GM23338 (cell line): Measurements from ENCODE around the gene SNX30. TPM values are rescaled to one million over a fixed set of nuclear protein-coding genes. Genes with fewer than 3 reads are reported as not detected.

Experiments used
- ATAC-seq: fragments of 200-7000 bp; cut with Tn5 transposase; 3 replicates; pipeline ENCODE4 v1.9.1; 2020
- DNase-seq: peaks from one replicate; pipeline ENCODE4 v3.0.0-alpha.2; 2015; ENCODE audit warnings: low spot score
- H2AFZ ChIP-seq: fragments of 200-600 bp; sonication (generic); 2 replicates; pipeline ENCODE4 v1.8.0; 2016; ENCODE audit warnings: antibody characterized with exemption, mild to moderate bottlenecking, moderate library complexity
- H3F3A ChIP-seq: fragments of 200-600 bp; sonication (generic); replicated peaks from 2 replicates; pipeline ENCODE4 v1.8.0; 2017; ENCODE audit warnings: antibody characterized with exemption, mixed run types, low read depth
- H3K27ac ChIP-seq: fragments of 200-600 bp; sonication (generic); 2 replicates; pipeline ENCODE4 v1.6.1; 2016; ENCODE audit warnings: low read depth
- H3K27me3 ChIP-seq: fragments of 200-600 bp; sonication (generic); 2 replicates; pipeline ENCODE4 v1.8.0; 2016; ENCODE audit warnings: mild to moderate bottlenecking, mixed run types, moderate library complexity; ENCODE audit not compliant: insufficient read depth
- H3K36me3 ChIP-seq: fragments of 200-600 bp; sonication (generic); 2 replicates; pipeline ENCODE4 v1.8.0; 2016; ENCODE audit warnings: mild to moderate bottlenecking; ENCODE audit not compliant: insufficient read depth
- H3K4me1 ChIP-seq: fragments of 200-600 bp; sonication (generic); 2 replicates; pipeline ENCODE4 v1.8.0; 2016; ENCODE audit warnings: mild to moderate bottlenecking, moderate library complexity; ENCODE audit not compliant: insufficient read depth
- H3K4me2 ChIP-seq: fragments of 200-600 bp; sonication (generic); 2 replicates; pipeline ENCODE4 v1.7.1; 2017; ENCODE audit warnings: mixed run types
- H3K4me3 ChIP-seq: fragments of 200-600 bp; sonication (generic); 2 replicates; pipeline ENCODE4 v1.6.1; 2016; ENCODE audit warnings: mixed run types
- H3K79me2 ChIP-seq: fragments of 200-600 bp; sonication (generic); replicated peaks from 2 replicates; pipeline ENCODE4 v1.8.0; 2017; ENCODE audit warnings: mild to moderate bottlenecking; ENCODE audit not compliant: insufficient read depth
- H3K9me2 ChIP-seq: fragments of 200-600 bp; sonication (generic); 2 replicates; pipeline ENCODE4 v1.8.0; 2017; ENCODE audit not compliant: insufficient read depth
- H4K20me1 ChIP-seq: fragments of 200-600 bp; sonication (generic); replicated peaks from 2 replicates; pipeline ENCODE4 v1.8.0; 2017; ENCODE audit warnings: mild to moderate bottlenecking; ENCODE audit not compliant: insufficient read depth
- H3K27ac Mint-ChIP-seq: 2 replicates; pipeline ENCODE4 v1.8.0; 2020; ENCODE audit warnings: inconsistent platforms, mild to moderate bottlenecking, moderate library complexity, mixed read lengths
- H3K27me3 Mint-ChIP-seq: 3 replicates; pipeline ENCODE4 v1.8.0; 2022; ENCODE audit warnings: low read depth, mild to moderate bottlenecking, moderate library complexity, mixed read lengths, inconsistent platforms; ENCODE audit not compliant: insufficient read depth, poor library complexity
- H3K36me3 Mint-ChIP-seq: 3 replicates; pipeline ENCODE4 v1.8.0; 2021; ENCODE audit warnings: low read depth, mild to moderate bottlenecking, inconsistent platforms, moderate library complexity, mixed read lengths
- H3K4me1 Mint-ChIP-seq: 3 replicates; pipeline ENCODE4 v1.8.0; 2020; ENCODE audit warnings: mild to moderate bottlenecking, inconsistent platforms, mixed read lengths
- H3K4me3 Mint-ChIP-seq: 3 replicates; pipeline ENCODE4 v1.8.0; 2021; ENCODE audit warnings: moderate library complexity, mild to moderate bottlenecking, inconsistent platforms, mixed read lengths
- H3K9me3 Mint-ChIP-seq: 3 replicates; pipeline ENCODE4 v1.8.0; 2020; ENCODE audit warnings: moderate library complexity, mild to moderate bottlenecking, inconsistent platforms, mixed read lengths
- CREB1 ChIP-seq: fragments of 250-450 bp; sonication (Bioruptor Pico); IDR thresholded peaks from 2 replicates; pipeline ENCODE4 v1.5.0; 2020; ENCODE audit warnings: low read depth, mild to moderate bottlenecking, moderate library complexity
- CTCF ChIP-seq, 2 experiments: fragments of 200-600 bp in 1 of 2; sonication (generic) in 1 of 2; conservative IDR thresholded peaks; 2 replicates each; pipeline versions ENCODE4 v1.5.1 to v1.6.1; 2016 to 2017; ENCODE audit warnings: antibody characterized with exemption in 2 of 2, low read depth in 2 of 2, mild to moderate bottlenecking in 2 of 2, moderate library complexity in 1 of 2
- ETS1 ChIP-seq: IDR thresholded peaks from 2 replicates; pipeline ENCODE4 v1.6.1; 2016; ENCODE audit warnings: antibody characterized with exemption
- EZH2 ChIP-seq: fragments of 200-600 bp; sonication (generic); IDR thresholded peaks from one replicate; pipeline ENCODE4 v1.8.0; 2017; ENCODE audit warnings: antibody characterized with exemption, mild to moderate bottlenecking, low read depth; ENCODE audit not compliant: unreplicated experiment
- EZH2phosphoT487 ChIP-seq: fragments of 200-600 bp; sonication (generic); IDR thresholded peaks from one replicate; pipeline ENCODE4 v1.8.1; 2018; ENCODE audit warnings: antibody characterized with exemption; ENCODE audit not compliant: unreplicated experiment
- JUNB ChIP-seq: IDR thresholded peaks from one replicate; pipeline ENCODE4 v1.6.1; 2016; ENCODE audit warnings: antibody characterized with exemption; ENCODE audit not compliant: unreplicated experiment
- NANOG ChIP-seq: IDR thresholded peaks from 2 replicates; pipeline ENCODE4 v1.6.1; 2016; ENCODE audit warnings: antibody characterized with exemption, borderline replicate concordance
- POLR2AphosphoS5 ChIP-seq: IDR thresholded peaks from 2 replicates; pipeline ENCODE4 v1.6.1; 2016; ENCODE audit warnings: antibody characterized with exemption, low read depth
- REST ChIP-seq: IDR thresholded peaks from one replicate; pipeline ENCODE4 v1.6.1; 2018; ENCODE audit warnings: antibody characterized with exemption; ENCODE audit not compliant: unreplicated experiment
- STAT1 ChIP-seq: IDR thresholded peaks from one replicate; pipeline ENCODE4 v1.6.1; 2016; ENCODE audit warnings: antibody characterized with exemption; ENCODE audit not compliant: unreplicated experiment
- ZNF114 ChIP-seq: fragments of 250-450 bp; sonication (Bioruptor Pico); IDR thresholded peaks from 2 replicates; pipeline ENCODE4 v1.5.0; 2020; ENCODE audit warnings: mild to moderate bottlenecking, moderate library complexity
- ZNF331 ChIP-seq: fragments of 250-450 bp; sonication (Bioruptor Pico); IDR thresholded peaks from 2 replicates; pipeline ENCODE4 v1.5.0; 2020; ENCODE audit warnings: low read depth, mild to moderate bottlenecking, moderate library complexity
- ZNF462 ChIP-seq: fragments of 250-450 bp; sonication (Bioruptor Pico); IDR thresholded peaks from 2 replicates; pipeline ENCODE4 v1.5.0; 2020; ENCODE audit warnings: mild to moderate bottlenecking, moderate library complexity
- polyA plus RNA-seq: library from polyadenylated mRNA; unstranded; fragments of >200 nt; fragmentation: Nextera tagmentation; extraction: Ambion mirVana; gene quantifications from 2 replicates; pipeline ENCODE4 v1.2.1, GENCODE V29; 2016
- total RNA-seq: library from RNA; depleted of rRNA; stranded (reverse); fragments of >200 nt; shearing (Covaris generic); gene quantifications from 2 replicates; pipeline ENCODE4 v1.2.3, GENCODE V29; 2014

SNX30 gene
- total and polyA plus RNA-seq, 2 experiments from 2014 or later: 2.1 to 17.8 TPM

- Mint-ChIP-seq H3K4me1 (peaks cover 12% of the 10 kb centered on the region), H3K27me3 (peaks cover 2% of the 10 kb centered on the region), H3K36me3 (no peaks in the 10 kb centered on the region; the same call in 2 of the 3 replicates), H3K27ac (no peak overlapping the region), H3K4me3 (no peak overlapping the region), H3K9me3 (peaks cover 7% of the 10 kb centered on the region; the same call in 2 of the 3 replicates)
- Histone ChIP-seq H3K4me2 (no peak overlapping the region), H3K4me1 (no peaks in the 10 kb centered on the region), H3K27me3 (no peaks in the 10 kb centered on the region), H3K79me2 (0 out of 2 replicates have a peak, but pooled peaks cover 3% of the 10 kb centered on the region), H3K36me3 (no peaks in the 10 kb centered on the region), H3K9me2 (no peaks in the 10 kb centered on the region), H4K20me1 (peaks cover 3% of the 10 kb centered on the region), H3K27ac (no peak overlapping the region), H2AFZ (no peak overlapping the region), H3K4me3 (no peak overlapping the region), H3F3A (no peaks in the 10 kb centered on the region)
- ATAC-seq: no peak
- DNase-seq: no peak
- no peak for TF ChIP-seq CTCF (conservative IDR thresholded peaks at IDR 0.05; ENCODE audit: low read depth in 2 of 2)
- TF ChIP-seq CREB1 (CRISPR knock-in tag): no peak
- no peak for TF ChIP-seq JUNB
- TF ChIP-seq POLR2AphosphoS5: no peak
- TF ChIP-seq EZH2: no peak
- no peak for TF ChIP-seq NANOG
- TF ChIP-seq ZNF462 (CRISPR knock-in tag): no peak
- TF ChIP-seq ETS1: no peak
- no peak for TF ChIP-seq ZNF114
- TF ChIP-seq ZNF331 (CRISPR knock-in tag): no peak
- TF ChIP-seq REST: no peak
- no peak for TF ChIP-seq STAT1
- no peak for TF ChIP-seq EZH2phosphoT487
These were observed 14.7 kb downstream of the SNX30 start for GRCh38 chr9:112765281-112765680.
